ENCODE results near the gene LAMA4. TPM values are rescaled to one million over a fixed set of nuclear protein-coding genes. Genes with fewer than 3 reads are reported as not detected.

Gene LAMA4
- total RNA-seq, 1 experiment from 2014 or later, result 11.9 TPM

DNA sequence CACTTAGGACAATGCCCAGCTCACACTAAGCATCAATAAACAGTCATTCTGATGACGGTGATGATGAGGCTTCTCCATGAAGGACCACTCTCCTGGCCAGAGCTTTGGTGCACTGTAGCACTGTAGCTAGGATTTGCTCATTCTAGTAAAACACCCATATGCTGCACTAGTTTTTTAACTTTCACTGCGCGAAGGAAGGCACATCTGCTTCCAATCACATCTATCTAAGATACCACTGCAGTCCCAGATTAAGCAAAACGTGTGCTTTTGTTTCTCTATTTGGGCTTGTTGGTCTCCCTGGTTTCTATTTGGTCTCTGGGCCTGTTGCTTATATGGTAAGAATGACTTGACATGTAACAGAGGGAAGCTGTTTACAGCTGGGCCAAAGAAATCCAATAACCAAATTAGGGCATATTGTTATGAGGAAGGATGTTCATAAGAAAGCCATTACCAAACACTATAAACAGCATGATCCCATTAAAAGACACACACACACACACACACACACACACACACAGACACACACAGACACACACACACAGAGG lies 104.6 kb downstream of the LAMA4 start:
- Histone ChIP-seq H3K9me3 (ENCODE audit: control insufficient read depth, insufficient read depth, low read depth, low read length) (no peaks in the 10 kb centered on the region), H3K36me3 (ENCODE audit: control insufficient read depth, insufficient read depth, low read length) (no peaks in the 10 kb centered on the region), H3K4me1 (ENCODE audit: control insufficient read depth, insufficient read depth, low read length) (no peaks in the 10 kb centered on the region), H3K4me3 (ENCODE audit: low read depth in 2 of 2, low read length in 2 of 2) (no peak overlapping the region), H3K27ac (ENCODE audit: low read length) (no peak overlapping the region), H3K27me3 (ENCODE audit: control insufficient read depth, insufficient read depth, low read length) (no peaks in the 10 kb centered on the region)
- in situ Hi-C loops (cut with HindIII; ENCODE audit: low pct_unique_long_range_greater_than_20kb, low sequenced_read_pairs) (no loop called here), intact Hi-C loops (cut with micrococcal nuclease; ENCODE audit: unreplicated experiment) (no loop called here)
- peak; percentile 53; the same call in 1 of the 2 replicates for ATAC-seq
- ChIA-PET CTCF (no interaction called here), POLR2A (no interaction called here)
- BruUV-seq (replicated peaks), result no TSS peak
- TF ChIP-seq, protein P1, sequence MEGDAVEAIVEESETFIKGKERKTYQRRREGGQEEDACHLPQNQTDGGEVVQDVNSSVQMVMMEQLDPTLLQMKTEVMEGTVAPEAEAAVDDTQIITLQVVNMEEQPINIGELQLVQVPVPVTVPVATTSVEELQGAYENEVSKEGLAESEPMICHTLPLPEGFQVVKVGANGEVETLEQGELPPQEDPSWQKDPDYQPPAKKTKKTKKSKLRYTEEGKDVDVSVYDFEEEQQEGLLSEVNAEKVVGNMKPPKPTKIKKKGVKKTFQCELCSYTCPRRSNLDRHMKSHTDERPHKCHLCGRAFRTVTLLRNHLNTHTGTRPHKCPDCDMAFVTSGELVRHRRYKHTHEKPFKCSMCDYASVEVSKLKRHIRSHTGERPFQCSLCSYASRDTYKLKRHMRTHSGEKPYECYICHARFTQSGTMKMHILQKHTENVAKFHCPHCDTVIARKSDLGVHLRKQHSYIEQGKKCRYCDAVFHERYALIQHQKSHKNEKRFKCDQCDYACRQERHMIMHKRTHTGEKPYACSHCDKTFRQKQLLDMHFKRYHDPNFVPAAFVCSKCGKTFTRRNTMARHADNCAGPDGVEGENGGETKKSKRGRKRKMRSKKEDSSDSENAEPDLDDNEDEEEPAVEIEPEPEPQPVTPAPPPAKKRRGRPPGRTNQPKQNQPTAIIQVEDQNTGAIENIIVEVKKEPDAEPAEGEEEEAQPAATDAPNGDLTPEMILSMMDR (IDR thresholded peaks at IDR 0.05), result no peak
- TF ChIP-seq TCF7L2 (IDR thresholded peaks at IDR 0.05; ENCODE audit: low read depth, low read length), result no peak
- DNase-seq (ENCODE audit: low read depth, low spot score), result no peak

DNA sequence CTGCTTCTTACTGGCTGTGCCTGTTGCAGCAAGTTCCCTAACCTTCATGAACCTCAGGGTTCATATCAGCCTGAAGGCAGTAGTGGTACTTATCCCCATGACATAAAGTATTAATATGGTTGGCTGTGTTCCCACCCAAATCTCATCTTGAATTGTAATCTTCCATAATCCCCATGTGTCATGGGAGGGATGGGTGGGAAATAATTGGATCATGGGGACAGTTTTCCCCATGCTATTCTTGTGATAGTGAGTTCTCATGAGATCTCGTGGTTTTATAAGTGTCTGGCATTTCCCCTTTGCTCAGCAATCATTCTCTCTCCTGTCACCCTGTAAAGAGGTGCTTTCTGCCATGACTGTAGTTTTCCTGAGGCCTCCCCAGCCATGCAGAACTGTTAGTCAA lies 105.1 kb downstream of the LAMA4 start:
- ChIA-PET CTCF (no interaction called here), POLR2A (no interaction called here)
- no peak for TF ChIP-seq POLR2AphosphoS5 (IDR thresholded peaks at IDR 0.05; ENCODE audit: low read depth, low read length)
- no peak for TF ChIP-seq TCF7L2 (IDR thresholded peaks at IDR 0.05; ENCODE audit: low read depth, low read length)
- TF ChIP-seq, protein P1 (IDR thresholded peaks at IDR 0.05), result no peak
- TF ChIP-seq SIN3A (IDR thresholded peaks at IDR 0.05; ENCODE audit: borderline replicate concordance, insufficient read depth, low read depth, low read length), result no peak
- TF ChIP-seq, protein P2, sequence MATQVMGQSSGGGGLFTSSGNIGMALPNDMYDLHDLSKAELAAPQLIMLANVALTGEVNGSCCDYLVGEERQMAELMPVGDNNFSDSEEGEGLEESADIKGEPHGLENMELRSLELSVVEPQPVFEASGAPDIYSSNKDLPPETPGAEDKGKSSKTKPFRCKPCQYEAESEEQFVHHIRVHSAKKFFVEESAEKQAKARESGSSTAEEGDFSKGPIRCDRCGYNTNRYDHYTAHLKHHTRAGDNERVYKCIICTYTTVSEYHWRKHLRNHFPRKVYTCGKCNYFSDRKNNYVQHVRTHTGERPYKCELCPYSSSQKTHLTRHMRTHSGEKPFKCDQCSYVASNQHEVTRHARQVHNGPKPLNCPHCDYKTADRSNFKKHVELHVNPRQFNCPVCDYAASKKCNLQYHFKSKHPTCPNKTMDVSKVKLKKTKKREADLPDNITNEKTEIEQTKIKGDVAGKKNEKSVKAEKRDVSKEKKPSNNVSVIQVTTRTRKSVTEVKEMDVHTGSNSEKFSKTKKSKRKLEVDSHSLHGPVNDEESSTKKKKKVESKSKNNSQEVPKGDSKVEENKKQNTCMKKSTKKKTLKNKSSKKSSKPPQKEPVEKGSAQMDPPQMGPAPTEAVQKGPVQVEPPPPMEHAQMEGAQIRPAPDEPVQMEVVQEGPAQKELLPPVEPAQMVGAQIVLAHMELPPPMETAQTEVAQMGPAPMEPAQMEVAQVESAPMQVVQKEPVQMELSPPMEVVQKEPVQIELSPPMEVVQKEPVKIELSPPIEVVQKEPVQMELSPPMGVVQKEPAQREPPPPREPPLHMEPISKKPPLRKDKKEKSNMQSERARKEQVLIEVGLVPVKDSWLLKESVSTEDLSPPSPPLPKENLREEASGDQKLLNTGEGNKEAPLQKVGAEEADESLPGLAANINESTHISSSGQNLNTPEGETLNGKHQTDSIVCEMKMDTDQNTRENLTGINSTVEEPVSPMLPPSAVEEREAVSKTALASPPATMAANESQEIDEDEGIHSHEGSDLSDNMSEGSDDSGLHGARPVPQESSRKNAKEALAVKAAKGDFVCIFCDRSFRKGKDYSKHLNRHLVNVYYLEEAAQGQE (IDR thresholded peaks at IDR 0.05; ENCODE audit: insufficient read depth in 1 of 2, low read depth in 2 of 2, low read length in 1 of 2), result no peak
- DNase-seq (ENCODE audit: low read depth, low spot score), result no peak
- no peaks in the 10 kb centered on the region for H3K36me3 ChIP-seq (ENCODE audit: control insufficient read depth, insufficient read depth, low read length)
- ATAC-seq, result no peak
- H3K27ac ChIP-seq (ENCODE audit: low read length), result no peak overlapping the region
- no peaks in the 10 kb centered on the region for H3K9me3 ChIP-seq (ENCODE audit: control insufficient read depth, insufficient read depth, low read depth, low read length)
- no peaks in the 10 kb centered on the region for H3K4me1 ChIP-seq (ENCODE audit: control insufficient read depth, insufficient read depth, low read length)
- no TSS peak for BruUV-seq (replicated peaks)
- intact Hi-C loops (cut with micrococcal nuclease; ENCODE audit: unreplicated experiment), result no loop called here
- in situ Hi-C loops (cut with HindIII; ENCODE audit: low pct_unique_long_range_greater_than_20kb, low sequenced_read_pairs), result no loop called here
- H3K27me3 ChIP-seq (ENCODE audit: control insufficient read depth, insufficient read depth, low read length), result no peaks in the 10 kb centered on the region
- H3K4me3 ChIP-seq (ENCODE audit: low read depth in 2 of 2, low read length in 2 of 2), result no peak overlapping the region

All from Panc1 (cell line).